Effector memory CD8-positive, alpha-beta T cell (primary cell): ENCODE measurements around the gene CDH5.
A peak's percentile ranks its signal among the peaks of the same experiment; 100 is the strongest.

Experiments
- ATAC-seq: fragments of 150-1000 bp; cut with Tn5 transposase; replicated peaks from 2 replicates; pipeline ENCODE4 v1.10.0; 2021; ENCODE audit warnings: mild to moderate bottlenecking, moderate library complexity
- DNase-seq, 3 experiments: peaks; one replicate each; pipeline ENCODE4 v3.0.0; 2021
- H3K27ac Mint-ChIP-seq, 2 donors: one replicate each; pipeline ENCODE4 v1.8.0; 2022; ENCODE audit warnings: mild to moderate bottlenecking in 2 of 2, mixed read lengths in 2 of 2, moderate library complexity in 2 of 2
- H3K27me3 Mint-ChIP-seq, 2 donors: one replicate each; pipeline ENCODE4 v1.8.0; 2022; ENCODE audit warnings: mixed read lengths in 2 of 2
- H3K36me3 Mint-ChIP-seq: one replicate; pipeline ENCODE4 v1.8.0; 2022; ENCODE audit warnings: mild to moderate bottlenecking, moderate library complexity, mixed read lengths; ENCODE audit not compliant: insufficient read depth
- H3K4me1 Mint-ChIP-seq, 2 donors: one replicate each; pipeline ENCODE4 v1.8.0; 2022; ENCODE audit warnings: low read depth in 2 of 2, mixed read lengths in 2 of 2
- H3K4me3 Mint-ChIP-seq, 2 donors: one replicate each; pipeline ENCODE4 v1.8.0; 2022; ENCODE audit warnings: mild to moderate bottlenecking in 2 of 2, mixed read lengths in 2 of 2, moderate library complexity in 2 of 2
- H3K9me3 Mint-ChIP-seq, 2 donors: one replicate each; pipeline ENCODE4 v1.8.0; 2022; ENCODE audit warnings: mixed read lengths in 2 of 2

CDH5 gene

DNA sequence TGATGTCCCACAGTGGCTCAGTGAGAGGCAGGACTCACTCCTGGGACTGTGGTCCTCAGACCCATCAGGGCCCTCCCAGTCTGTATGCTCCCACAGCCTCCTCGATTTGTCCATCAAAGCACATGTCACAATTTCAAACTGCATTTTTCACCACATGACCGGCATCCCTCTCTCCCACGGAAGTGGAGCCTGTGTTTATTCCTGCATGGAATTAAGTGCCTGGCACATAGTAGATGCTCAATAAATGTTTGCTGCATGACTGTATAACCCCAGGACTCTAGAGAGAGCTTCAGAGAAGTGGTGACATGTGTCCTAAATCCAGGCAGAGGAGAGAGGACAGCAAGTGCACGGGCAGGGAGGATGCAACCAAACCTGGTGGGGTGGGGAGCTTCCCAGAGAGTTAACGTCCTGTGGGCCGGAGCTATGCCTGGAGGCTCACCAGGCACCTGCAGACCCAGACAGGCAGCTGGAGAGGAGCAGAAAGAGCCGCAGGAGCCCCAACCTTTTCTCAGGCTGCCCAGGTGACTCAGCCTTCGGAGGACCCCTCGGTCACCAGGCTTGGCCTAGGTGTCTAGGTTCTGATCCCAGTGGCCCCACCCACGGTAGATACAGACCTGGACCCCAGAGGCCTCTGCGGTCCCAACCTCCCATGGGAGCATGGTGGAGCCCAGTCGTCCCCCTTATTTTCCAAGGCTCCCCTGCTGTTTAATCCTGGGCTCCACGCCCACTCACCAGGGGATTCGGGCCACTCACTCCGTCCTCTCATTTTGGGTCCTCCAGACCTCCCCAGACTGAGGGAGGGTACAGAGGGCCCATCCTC lies 5.8 kb downstream of the CDH5 start:
- ATAC-seq (no peak), DNase-seq (no peak)
- Mint-ChIP-seq H3K27ac (no peak overlapping the region), H3K27me3 (peaks cover 6 to 18% of the 10 kb centered on the region in 2 donors), H3K4me1 (peaks cover 0 to 2% of the 10 kb centered on the region in 2 donors), H3K36me3 (peaks cover 4% of the 10 kb centered on the region), H3K9me3 (no peaks in the 10 kb centered on the region), H3K4me3 (no peak overlapping the region)

DNA sequence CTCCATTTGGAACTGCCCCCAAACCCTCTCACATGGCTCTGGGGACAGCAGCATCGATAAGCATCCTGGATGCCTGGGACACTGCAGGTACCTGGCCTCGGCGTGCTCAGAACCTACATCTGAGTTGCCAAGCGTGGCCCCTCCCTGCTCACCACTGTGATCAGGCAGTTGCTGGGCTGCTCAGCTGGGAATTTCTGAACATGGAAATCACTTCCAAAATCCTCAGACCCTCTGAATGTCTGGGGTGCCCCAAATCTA lies 6.3 kb downstream of the CDH5 start:
- Mint-ChIP-seq H3K4me1 (peaks cover 0 to 2% of the 10 kb centered on the region in 2 donors), H3K27ac (no peak overlapping the region), H3K4me3 (no peak overlapping the region), H3K36me3 (peaks cover 4% of the 10 kb centered on the region), H3K27me3 (peaks cover 6 to 18% of the 10 kb centered on the region in 2 donors), H3K9me3 (no peaks in the 10 kb centered on the region)
- DNase-seq: no peak
- no peak for ATAC-seq

DNA sequence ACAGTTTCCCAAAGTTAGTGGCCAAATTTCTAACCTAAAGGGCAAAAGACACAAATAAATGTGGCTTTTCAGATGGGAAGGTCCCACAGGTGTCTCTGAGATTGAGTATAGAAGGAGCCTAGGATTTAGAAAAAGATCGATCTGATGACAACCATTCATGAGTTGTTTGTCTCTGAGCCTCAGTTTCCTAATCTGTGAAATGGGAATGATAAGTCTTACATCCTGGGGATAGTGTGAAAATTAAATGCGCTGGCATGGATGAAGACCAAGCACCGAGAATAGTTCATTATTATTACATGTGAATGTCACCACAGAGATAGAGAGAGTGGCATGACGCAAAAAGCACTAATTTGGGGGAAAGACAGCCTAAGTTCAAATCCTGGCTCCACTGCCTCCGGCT lies 7.2 kb downstream of the CDH5 start:
- peaks cover 0 to 4% of the 10 kb centered on the region in 2 donors for H3K4me1 Mint-ChIP-seq
- no peaks in the 10 kb centered on the region for H3K9me3 Mint-ChIP-seq
- DNase-seq (no peak), ATAC-seq (no peak)
- H3K27me3 Mint-ChIP-seq: peaks cover 6 to 18% of the 10 kb centered on the region in 2 donors
- H3K4me3 Mint-ChIP-seq: no peak overlapping the region
- H3K27ac Mint-ChIP-seq: no peak overlapping the region
- H3K36me3 Mint-ChIP-seq: peaks cover 4% of the 10 kb centered on the region

DNA sequence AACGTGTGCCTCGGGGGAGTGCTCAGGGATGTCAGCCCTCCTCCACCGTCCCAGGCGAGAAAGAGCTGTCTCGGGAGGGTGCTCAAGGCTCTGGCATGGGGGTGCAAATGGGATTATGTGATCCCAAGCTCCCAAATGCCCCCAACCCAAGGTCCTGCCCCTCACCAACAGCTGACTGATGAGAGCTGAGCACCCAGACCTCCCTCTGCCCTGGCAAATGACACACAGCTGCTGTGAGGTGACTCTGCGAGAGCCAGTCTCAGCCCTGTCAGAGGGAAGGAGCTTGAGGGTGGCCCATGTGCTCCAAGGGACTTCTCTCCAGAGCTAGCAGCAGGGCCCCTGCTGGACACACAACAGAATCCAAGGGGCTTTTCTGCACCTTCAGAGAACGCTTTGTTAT lies 7.7 kb downstream of the CDH5 start:
- Mint-ChIP-seq H3K27ac (no peak overlapping the region), H3K27me3 (peaks cover 6 to 18% of the 10 kb centered on the region in 2 donors)
- no peak for ATAC-seq

DNA sequence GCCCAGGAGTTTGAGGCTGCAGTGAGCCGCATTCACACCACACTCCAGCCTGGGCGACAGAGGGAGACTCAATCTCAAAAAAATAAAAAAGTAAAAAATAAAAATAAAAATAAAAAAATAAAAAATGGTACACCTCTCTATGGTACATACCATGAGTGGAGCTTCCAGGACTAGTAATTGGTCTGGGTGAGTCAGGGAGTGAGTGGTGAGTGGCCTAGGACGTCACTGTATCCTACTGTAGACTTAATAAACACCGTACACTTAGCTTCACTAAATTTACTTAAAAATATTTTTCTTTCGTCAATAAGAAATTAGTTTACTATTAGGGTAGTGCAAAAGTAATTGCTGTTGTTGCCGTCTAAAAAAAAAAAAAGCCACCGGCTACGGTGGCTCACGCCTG lies 9.0 kb downstream of the CDH5 start:
- Mint-ChIP-seq H3K27me3 (peaks cover 4 to 13% of the 10 kb centered on the region in 2 donors), H3K4me3 (no peak overlapping the region), H3K27ac (no peak overlapping the region), H3K4me1 (peaks cover 5 to 6% of the 10 kb centered on the region in 2 donors), H3K9me3 (peaks cover 6 to 14% of the 10 kb centered on the region in 2 donors), H3K36me3 (peaks cover 4% of the 10 kb centered on the region)
- DNase-seq (no peak), ATAC-seq (no peak)

More for the DNA sequence above, 7.7 kb downstream of the CDH5 start:
- Mint-ChIP-seq H3K36me3 (peaks cover 4% of the 10 kb centered on the region), H3K9me3 (peaks cover 0 to 1% of the 10 kb centered on the region in 2 donors), H3K4me1 (peaks cover under 1 to 1% of the 10 kb centered on the region in 2 donors), H3K4me3 (no peak overlapping the region)
- DNase-seq: no peak

DNA sequence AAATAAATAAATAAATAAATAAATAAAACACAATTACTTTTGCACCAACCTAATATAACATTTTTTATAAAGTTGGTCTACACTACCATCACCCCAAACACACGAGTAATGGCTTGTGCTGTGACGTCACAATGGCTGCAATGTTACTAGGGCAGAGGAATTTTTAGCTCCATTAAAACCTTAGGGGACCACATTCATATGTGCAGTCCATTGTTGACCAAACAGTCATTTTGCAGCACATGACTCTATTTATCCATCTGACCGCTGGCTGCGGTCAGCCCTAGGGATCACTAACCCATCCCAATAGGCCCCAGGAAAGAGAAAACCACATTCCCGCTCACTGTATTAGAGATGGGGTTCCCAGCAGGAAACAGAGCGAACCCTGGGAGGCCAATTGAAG lies 9.6 kb downstream of the CDH5 start:
- Mint-ChIP-seq H3K36me3 (no peaks in the 10 kb centered on the region), H3K9me3 (peaks cover 8 to 18% of the 10 kb centered on the region in 2 donors), H3K4me1 (peaks cover 5 to 6% of the 10 kb centered on the region in 2 donors), H3K4me3 (no peak overlapping the region), H3K27ac (no peak overlapping the region), H3K27me3 (peaks cover 0 to 6% of the 10 kb centered on the region in 2 donors)
- no peak for ATAC-seq
- no peak for DNase-seq

DNA sequence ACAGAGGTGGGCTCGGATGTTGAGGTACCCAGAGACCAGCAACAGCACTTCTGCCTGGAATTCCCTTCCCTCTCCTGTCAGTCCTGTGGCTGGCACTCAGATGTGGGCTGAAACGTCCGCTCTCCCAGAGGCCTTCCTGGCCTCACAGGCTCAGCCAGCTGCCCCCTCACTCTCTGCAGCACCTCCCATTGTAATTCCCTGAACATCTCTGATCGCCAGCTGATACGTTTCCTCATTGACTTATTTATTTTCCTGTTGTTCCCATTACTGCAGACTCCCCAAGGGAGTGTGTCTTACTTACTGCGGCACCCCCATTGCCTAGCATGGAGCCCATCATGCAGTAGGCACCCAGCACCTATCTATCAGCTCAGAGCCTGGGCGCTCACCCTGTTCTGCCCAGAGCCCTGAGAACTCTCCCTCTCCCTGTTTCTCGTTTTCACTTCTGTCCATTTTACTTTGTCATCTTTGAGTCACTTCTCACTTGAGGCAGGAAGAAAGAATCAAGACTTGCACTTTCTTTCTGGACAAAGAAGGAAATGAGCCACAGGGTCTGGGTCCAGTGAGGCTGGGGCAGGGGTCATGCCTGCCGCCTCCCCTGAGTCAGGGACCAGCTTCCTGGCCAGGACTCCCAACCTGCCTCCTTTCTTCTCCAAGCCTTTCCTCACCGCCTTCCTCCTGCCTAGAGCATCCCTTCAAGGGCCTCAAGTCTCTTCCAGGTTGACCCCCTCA lies 10.2 kb downstream of the CDH5 start:
- ATAC-seq (no peak), DNase-seq (no peak)
- Mint-ChIP-seq H3K36me3 (no peaks in the 10 kb centered on the region), H3K27ac (no peak overlapping the region), H3K27me3 (peaks cover 0 to 6% of the 10 kb centered on the region in 2 donors), H3K4me1 (peaks cover 5 to 6% of the 10 kb centered on the region in 2 donors), H3K4me3 (no peak overlapping the region), H3K9me3 (peaks cover 8 to 18% of the 10 kb centered on the region in 2 donors)

DNA sequence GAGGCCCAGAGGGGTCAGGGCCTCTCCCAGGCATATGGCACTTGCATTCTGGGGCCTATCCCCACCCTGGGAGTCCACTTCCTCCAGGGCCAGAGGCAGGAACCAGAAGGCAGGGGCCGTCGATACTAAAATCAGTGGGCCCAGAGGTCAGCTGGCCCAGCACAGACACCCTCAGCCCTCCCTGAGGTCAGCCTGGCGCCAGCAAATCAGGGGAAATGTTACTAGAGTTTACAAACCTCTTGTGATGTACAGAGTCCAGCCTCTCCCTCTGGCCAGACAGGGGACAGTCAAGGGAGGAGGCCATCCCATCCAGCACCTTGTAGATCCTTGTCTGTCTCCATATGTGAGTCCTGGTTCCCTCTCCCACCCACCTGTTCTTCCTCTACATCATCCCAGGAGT lies 10.8 kb downstream of the CDH5 start:
- H3K4me3 Mint-ChIP-seq: no peak overlapping the region
- H3K27me3 Mint-ChIP-seq: no peaks in the 10 kb centered on the region
- no peak for ATAC-seq
- H3K36me3 Mint-ChIP-seq: no peaks in the 10 kb centered on the region
- no peak for DNase-seq
- H3K27ac Mint-ChIP-seq: no peak overlapping the region
- H3K4me1 Mint-ChIP-seq: peaks cover 5 to 6% of the 10 kb centered on the region in 2 donors
- peaks cover 8 to 18% of the 10 kb centered on the region in 2 donors for H3K9me3 Mint-ChIP-seq

DNA sequence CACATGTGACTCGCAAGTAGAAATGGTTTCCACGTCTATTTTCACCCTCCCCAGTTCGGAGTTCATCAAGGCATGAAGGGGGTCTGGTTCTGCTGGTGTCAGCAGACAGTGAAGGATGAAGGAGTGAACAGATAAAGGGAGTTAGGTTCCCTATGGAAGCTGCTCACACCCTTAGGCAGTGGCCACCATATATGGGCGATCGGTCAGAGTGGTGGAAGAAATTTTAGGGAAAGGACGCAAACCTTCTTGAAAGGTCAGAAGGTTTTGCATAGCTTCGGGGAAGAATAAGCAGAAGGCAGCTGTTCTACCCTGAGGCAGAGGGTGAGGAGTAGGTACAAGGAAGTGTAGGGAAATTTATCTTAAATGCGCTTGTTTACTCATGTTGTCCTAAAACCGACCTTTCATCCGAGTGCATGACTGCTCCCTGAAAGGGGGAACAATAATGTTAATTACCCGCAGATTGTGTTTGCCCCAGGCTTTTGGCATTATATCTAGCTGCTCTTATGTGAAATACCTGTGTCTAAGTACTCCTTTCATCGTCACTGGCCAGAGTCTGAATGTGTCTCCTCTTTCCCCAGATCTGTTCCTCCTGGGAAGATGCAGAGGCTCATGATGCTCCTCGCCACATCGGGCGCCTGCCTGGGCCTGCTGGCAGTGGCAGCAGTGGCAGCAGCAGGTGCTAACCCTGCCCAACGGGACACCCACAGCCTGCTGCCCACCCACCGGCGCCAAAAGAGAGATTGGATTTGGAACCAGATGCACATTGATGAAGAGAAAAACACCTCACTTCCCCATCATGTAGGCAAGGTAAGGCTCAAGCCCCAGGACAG lies 12.5 kb downstream of the CDH5 start:
- Mint-ChIP-seq H3K4me3 (no peak overlapping the region), H3K27me3 (peaks cover 0 to 7% of the 10 kb centered on the region in 2 donors), H3K27ac (peak overlapping the region; percentile 2 to 40), H3K9me3 (peaks cover 8 to 18% of the 10 kb centered on the region in 2 donors), H3K36me3 (no peaks in the 10 kb centered on the region), H3K4me1 (peaks cover 5 to 6% of the 10 kb centered on the region in 2 donors)
- ATAC-seq (no peak), DNase-seq (no peak)

DNA sequence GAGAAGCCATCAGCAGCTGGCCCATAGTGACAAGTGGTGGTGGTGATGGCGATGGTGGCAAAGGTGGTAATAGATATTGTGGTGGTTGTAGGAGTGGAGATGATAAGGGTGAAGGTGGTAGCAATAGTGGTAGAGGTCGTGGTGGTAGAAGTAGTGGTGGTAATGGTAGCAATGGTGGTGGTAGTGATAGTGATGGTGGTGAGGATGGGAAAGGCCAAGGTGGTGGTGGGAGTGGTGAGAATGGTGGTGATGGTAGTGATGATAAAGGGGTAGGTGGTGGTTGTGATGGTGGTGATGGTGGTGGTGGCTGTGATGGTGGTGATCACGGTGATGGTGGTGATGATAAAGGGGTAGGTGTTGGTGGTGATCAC lies 13.1 kb downstream of the CDH5 start:
- Mint-ChIP-seq H3K4me1 (peaks cover 5 to 6% of the 10 kb centered on the region in 2 donors), H3K27ac (peak overlapping the region; percentile 2 to 40), H3K4me3 (no peak overlapping the region), H3K9me3 (peaks cover 8 to 18% of the 10 kb centered on the region in 2 donors), H3K36me3 (no peaks in the 10 kb centered on the region), H3K27me3 (peaks cover 0 to 7% of the 10 kb centered on the region in 2 donors)
- DNase-seq (no peak), ATAC-seq (peak; percentile 40)

DNA sequence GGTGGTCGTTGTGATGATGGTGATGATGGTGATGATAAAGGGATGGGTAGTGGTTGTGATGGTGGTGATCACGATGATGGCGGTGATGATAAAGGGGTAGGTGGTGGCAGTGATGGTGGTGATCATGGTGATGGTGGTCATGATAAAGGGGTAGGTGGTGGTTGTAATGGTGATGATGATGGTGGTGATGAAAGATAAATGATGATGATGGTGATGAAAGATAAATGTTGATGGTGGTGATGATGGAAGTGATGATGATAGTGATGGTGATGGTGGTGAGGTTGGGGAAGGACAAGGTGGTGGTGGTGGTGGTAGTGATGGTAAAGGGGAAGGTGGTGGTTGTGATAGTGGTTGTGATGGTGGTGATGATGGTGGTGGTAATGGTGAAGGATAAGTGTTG lies 13.9 kb downstream of the CDH5 start:
- Mint-ChIP-seq H3K4me3 (no peak overlapping the region), H3K36me3 (no peaks in the 10 kb centered on the region), H3K27ac (peak overlapping the region; percentile 33 to 41), H3K9me3 (peaks cover 8 to 18% of the 10 kb centered on the region in 2 donors), H3K27me3 (peaks cover 0 to 7% of the 10 kb centered on the region in 2 donors), H3K4me1 (peaks cover 5 to 6% of the 10 kb centered on the region in 2 donors)
- DNase-seq (no peak), ATAC-seq (no peak)

DNA sequence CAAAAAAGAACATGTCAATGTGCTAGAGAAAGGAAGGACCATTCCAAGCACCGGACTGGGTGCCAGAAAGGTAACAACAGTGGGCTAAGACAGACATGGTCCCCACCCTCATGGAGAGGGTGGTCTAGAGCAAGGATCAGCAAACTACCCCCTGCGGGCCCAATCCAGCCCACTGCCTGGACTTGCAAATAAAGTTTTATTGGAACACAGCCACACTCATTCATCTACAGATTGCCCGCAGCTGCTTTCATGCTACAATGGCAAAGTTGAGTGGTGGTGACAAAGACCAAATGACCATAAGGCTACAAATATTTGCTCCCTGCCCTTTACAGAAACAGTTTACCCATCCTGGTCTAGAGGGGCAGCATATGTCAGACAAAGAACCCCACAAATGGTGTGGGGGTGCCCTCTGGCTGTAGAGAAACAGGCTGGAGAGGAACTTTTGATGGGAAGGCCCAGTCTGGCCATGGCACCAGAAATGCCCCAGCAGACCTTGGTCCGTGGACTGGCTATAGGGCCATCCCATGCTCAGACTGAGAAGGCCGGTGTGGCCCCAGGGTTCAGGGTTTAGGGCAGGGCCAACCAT lies 15.2 kb downstream of the CDH5 start:
- H3K36me3 Mint-ChIP-seq: no peaks in the 10 kb centered on the region
- H3K4me3 Mint-ChIP-seq: no peak overlapping the region
- H3K27ac Mint-ChIP-seq: no peak overlapping the region
- ATAC-seq (no peak), DNase-seq (no peak)
- H3K9me3 Mint-ChIP-seq: peaks cover 8 to 18% of the 10 kb centered on the region in 2 donors
- peaks cover 6 to 11% of the 10 kb centered on the region in 2 donors for H3K27me3 Mint-ChIP-seq
- peaks cover 5 to 6% of the 10 kb centered on the region in 2 donors for H3K4me1 Mint-ChIP-seq
